ENCODE data around the gene AFDN.

DNA sequence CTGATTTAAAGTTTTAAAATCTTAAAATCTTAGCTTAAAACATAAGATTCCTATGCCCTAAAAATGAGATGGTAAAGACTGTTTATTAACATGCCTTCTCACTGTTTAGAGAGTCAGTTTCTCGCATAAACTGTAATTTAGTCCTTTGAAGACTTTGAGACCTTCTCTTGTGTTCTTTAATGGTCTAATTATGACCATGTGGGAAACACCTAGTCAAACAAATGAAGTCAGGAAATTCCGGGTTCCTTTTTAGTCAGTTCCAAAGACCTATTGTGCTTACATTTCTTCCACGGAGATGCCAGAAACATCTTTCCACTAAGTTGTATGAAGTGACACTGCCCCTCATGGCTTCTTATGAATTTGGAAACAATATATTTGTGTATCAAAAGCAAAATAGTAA, 106.6 kb downstream of the AFDN start:
- TF ChIP-seq GATA2 (IDR thresholded peaks at IDR 0.05; ENCODE audit: low read depth, low read length) (no peak), GATA3 (IDR thresholded peaks at IDR 0.05; ENCODE audit: low read depth, low read length) (no peak)

All from SH-SY5Y (cell line).